GM18519 (cell line): ENCODE data around the gene RANBP3.
"Not testable (repeated sequence)": the region's sequence is repeated elsewhere in the genome, so short reads cannot be mapped to it uniquely, and the experiment has no call there.

Experiments used
- ATAC-seq: cut with Tn5 transposase; IDR thresholded peaks from one replicate; pipeline ENCODE4 v1.9.1; 2021; ENCODE audit warnings: mild to moderate bottlenecking, moderate library complexity; ENCODE audit not compliant: unreplicated experiment, low FRiP score

RANBP3 gene

DNA sequence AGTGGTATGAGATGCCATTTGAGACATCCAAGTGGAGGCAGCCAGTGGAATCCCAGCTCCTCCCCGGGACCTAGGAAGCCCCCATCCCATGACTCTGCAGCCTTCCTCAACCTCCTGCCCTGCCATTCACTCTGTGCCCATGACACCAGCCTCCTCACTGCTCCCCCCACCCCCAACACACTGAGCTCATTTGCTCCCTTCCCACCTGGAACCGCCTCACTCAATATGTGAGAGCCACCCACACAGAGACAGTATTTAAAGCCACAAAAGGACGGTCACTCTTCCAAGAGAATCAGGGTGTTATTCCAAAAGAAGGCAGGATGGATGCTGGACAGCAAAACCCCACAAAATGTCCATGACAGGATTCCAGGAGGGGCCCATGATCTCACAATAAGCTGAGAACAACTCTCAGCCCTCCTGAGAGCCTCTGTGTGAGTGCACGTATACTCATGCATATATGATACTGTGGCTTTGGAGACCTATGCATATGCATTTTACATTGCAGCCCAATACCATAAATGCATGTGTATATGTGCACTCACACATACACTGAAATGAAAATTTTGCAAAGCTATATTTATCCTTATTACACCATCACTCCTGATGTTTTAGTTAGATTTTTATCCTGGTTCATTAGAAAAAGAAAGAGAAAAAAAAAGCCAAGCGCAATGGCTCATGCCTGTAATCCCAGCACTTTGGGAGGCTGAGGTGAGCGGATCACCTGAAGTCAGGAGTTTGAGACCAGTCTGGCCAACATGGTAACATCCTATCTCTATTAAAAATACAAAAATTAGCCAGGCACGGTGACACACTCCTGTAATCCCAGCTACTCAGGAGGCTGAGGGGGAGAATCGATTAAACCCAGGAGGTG lies 10.8 kb upstream of the RANBP3 start:
- no peak for ATAC-seq

DNA sequence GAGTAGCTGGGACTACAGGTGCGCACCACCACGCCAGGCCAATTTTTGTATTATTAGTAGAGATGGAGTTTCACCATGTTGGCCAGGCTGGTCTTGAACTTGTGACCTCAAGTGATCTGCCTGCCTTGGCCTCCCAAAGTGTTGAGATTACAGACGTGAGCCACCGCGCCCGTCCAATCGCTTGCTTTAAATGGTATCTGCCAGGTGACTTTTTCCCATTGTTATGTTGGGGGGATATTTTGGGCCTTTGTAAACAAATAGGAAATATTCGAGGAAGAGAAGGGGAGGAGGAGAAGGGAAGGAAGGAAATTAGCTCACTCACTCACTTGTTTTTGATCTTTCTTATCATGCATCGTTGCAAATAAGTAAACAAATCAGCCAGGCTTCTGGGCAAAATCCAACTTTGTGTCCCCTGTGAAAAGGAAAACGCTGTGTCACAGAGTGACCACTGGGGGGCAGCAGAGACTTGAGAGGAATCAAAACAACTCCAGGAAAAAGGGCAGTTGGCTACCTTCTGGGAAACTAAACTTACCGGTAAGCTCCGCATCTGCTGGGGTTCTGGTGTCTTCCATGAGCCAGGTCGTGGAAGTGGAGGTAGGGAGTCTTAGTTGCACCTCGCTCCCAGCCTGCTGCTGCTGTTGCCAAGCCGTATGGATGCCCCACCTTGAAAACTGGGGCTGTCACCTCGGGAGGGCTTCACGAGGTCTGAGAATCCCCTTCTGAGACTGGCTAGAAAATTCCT lies 9.3 kb upstream of the RANBP3 start:
- ATAC-seq, result no peak

DNA sequence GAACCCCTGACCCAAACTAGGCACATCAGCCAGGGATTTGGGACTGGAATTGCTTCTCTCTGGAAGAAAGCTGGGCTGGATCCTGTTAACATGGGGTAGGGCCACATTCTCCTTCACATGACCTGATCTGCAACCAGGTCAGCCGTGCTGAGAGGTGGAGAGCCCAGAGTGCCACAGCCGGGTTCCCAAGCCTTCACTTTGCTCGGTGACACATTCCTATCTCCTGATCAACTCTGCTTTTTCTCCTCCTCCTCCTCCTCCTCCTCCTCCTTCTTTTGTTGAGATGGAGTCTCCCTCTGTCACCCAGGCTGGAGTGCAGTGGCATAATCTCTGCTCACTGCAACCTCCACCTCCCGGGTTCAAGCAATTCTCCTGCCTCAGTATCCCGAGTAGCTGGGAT lies 7.9 kb upstream of the RANBP3 start:
- not testable (repeated sequence) for ATAC-seq

DNA sequence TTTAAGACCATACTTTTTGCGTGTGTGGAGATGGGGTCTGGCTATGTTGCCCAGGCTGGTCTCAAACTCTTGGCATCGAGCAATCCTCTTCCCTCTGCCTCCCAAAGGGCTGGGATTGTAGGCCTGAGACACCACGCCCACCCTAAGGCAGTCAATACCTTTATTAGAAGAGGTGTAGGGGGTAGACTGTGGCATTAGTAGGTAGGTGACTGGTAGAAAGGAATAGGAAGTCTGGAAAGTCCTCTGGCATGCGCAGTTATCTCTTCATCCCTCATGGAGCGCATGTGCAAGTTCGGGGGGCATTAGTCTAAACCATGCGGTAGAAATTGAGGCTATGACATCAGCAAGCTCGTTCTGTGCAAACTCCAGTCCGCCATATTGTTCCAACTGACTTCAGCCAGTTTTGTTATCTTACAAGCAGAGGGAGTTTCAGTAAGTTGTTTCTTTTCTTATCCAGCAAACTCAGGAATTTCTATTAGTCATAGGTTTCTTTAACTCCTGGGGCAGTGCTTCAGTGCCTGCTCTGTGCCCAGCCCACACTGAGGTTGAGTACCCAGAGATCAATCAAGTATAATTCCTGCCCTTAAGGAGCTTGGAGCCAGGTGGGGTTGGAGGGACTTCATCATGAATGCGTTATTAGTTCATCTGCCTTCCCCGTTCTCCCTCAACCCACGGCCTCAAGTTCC lies 7.3 kb upstream of the RANBP3 start:
- ATAC-seq, result no peak

DNA sequence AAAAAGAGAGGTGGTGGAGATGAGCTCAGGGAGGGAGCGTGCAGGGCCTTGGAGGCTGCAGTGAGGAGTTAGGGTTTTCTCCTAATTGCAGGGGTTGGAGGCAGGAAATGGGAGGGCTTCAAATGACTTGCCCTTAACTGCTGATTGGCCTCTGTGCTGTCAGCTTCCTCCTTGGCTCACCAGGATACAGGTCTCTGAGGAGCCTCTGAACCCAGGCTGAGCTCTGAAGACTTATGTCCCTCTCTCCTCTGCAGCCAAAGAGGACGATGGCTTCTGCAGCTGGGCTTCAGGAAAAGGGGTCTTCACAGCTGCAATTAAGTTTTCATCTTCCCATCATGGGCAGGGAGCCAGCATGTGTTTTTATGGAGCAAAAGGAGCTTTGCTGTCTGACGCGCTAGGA lies 6.7 kb upstream of the RANBP3 start:
- ATAC-seq, result no peak

DNA sequence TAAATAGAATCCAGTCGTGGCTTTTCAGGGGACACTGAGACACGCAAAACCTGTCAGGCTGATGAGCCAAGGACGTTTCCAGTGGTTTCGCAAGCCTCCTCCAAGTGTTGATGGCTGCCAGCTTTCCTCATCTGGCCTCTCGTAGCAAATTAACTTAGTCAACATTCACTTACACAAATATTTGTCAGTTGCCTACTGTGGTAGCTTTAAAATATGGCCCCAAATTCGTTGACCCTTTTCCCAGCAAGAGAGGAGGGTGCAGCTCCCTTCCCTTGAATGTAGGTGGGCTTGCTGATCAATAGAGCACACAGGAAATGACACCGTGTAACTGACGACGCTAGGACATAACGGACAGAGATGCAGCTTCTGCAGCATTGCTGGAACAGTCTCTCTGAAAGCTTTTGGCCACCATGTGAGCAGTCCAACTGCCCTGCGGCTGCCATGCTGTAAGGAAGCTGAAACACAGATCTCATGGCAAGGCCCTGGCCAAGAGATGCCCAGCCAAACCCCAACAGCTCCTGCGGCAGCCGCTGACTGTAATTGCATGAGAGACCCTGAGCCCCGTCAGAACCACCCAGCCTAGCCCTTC lies 5.5 kb upstream of the RANBP3 start:
- ATAC-seq, result no peak

DNA sequence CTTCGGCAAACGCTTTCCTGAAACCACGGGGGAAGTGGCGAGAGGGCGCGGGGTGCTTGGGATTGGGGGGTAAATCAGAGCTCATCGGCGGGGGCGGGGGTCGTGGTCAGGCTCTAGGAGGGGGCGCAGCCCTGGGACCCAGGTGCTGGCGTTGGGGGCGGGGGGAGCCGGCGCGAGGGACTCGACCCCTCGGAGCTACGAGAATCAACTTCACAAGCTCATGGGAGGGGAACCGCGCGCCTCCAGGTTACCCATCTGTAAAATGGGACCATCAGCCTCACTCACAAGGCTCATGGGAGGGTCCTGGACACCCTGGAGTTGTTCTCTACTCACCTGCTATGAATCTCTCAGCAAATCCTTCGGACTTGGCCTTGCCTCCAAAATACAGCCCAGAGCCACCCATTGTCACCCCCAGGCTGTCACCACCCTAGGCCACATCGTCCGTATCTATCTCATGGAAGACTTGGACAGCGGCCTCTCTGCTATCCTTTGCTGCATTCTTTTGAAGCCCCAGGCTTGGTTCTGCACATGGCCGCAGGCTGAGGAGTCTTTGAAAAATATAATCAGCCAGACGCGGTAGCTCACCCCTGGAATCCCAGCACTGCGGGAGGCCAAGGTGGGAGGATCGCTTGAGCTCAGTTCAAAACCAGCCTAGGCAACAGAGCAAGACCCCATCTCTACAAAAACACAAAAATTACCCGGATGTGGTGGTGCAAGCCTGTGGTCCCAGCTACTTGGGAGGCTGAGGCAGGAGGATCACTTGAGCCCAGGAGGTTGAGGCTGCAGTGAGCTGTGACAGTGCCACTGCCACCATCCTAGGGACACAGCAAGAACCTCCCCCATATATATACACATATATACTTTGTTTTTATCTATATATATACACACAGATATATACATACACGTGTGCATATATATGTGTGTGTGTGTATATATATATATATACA lies 939 bp upstream of the RANBP3 start:
- no peak for ATAC-seq

DNA sequence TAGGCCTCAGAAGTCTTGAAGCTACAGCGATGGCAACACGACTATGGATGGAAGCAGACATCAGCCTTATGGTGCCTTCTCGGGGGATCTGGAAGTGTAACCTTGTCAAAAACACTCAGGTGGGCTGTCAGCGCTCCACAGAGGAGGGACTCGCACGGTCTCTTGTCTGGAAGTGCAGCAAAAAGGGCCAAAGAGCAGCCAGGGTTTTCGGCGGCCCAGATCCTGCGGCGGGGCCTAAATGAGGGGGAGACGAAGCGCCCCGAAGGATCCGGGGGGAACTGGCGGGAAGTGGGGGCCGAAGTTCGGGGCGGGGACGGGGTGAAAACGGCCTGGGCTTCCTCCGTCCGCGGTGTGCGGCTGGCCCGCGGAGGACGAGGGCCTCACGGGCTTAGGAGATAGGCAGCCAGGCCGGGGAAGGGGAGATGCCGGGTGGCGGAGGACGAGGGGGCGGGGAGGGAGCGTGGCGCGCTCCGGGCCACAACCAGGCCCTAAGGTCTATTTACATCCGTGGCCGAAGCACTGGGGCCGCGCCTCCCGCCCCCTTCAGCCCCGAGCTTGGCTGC lies 637 bp downstream of the RANBP3 start:
- ATAC-seq, result no peak

DNA sequence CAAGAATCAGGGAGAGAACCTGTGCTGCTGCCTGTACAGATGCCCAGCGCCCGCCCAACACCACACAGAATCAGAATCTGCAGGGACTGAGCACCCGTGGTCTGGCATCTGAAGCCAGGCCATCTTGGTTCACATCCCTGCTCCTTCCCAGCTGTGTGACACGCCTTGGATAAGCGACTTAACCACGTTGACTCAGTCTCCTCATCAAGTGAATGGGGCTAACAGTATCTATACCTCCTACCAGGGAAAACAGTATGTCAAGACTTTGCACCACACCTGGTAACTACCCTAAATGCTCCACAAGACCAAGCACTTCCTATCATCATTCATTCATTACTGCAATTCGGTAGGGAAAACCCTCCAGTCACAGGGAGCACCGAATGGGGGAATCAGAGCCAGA lies 1.2 kb downstream of the RANBP3 start:
- no peak for ATAC-seq

DNA sequence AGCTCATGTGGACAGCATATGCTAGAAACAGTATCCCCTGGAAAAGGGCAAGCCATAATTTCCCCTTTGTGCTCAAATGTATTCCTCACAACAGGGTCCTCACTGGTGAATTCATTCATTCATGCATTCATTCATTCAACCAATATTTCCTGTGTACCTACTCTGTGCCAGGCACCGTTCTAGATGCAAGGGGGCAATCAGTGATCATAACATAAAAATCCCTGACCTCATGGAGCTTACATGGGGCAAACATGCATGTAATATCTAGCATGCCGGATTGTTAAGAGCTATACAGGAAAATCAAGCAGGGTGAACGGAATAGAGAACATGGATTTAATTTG lies 2.6 kb downstream of the RANBP3 start:
- ATAC-seq, result no peak

DNA sequence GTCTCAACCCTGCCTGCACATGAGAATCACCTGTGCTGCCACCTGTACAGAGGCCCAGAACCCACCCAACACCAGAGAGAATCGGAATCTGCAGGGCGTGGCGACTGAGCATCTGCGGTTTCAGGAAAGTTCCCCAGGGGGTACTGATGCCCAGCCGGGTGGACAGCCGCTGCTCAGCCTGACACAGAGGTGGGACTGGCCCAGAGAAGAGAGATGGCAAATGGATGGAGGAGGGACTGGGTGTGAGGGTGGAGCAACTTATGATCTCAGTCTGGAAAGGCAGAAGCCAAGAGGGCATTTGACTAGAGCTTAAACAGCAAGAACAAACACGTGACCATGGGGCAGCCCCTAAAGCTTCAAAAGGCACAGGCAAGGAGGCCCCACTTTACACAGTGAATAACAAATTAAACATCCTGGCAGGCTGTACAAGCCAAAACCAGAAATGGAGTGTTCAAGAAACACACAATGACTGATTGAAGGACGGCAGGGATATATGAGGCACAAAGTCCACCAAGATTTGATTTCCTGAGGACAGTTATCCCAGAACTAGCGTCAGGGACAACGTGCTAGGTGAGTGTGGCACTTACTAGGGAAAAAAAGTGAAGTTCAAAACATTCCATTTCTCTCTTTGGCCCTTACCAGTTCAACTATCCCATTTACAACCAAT lies 3.1 kb downstream of the RANBP3 start:
- no peak for ATAC-seq

DNA sequence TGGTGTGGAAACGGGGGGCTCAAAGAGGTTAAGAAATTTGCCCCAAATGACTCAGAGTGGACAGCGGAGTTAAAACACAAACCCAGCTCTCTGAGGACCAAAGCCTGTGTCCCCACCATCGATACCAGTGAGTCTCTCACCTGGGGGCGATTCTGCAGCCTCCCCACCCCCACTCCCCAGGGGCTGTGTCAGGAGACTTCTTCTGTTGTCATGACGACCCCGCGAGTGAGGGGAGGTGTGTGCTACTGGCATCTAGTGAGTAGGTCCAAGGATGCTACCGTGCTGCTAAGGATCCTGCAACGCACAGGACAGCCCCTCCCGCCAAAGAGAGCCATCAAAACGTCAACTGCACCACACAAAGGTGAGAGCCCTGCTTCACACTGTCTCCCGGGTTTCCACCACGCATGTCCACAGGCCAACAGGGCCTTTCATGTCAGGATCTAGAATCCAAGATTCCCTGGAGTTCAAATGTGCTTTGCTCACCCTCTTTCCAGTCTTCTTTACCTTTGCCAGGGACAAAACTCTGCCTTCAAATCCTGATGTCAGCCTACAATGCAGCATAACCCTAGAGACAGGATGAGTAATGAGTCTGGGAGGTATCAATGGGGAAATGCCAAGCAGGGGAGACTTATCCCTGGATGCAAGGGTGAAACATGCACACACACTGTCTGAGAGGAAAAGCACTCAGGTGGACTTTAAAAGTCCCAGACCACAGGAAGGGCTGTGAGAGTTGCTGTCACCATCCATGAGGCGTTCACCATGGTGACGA lies 3.9 kb downstream of the RANBP3 start:
- no peak for ATAC-seq

DNA sequence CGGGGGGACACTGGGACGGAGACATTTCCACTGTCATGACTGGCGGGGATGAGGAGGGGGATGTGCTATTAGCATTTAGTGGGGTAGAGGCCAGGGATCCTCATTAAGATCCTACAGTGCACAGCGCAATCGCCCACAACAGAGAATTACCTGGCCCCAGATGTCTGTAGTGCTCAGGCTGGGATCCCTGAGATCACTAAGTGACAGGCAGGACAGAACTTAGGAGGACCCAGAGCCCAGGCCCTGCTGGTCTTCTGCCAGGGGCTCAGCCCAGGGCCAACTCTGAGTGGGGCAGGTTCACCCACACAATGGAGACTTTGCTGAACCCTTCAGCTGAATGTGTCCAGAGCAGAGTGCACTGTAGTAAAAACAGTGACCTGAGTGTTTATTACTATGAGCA lies 4.6 kb downstream of the RANBP3 start:
- ATAC-seq, result no peak

DNA sequence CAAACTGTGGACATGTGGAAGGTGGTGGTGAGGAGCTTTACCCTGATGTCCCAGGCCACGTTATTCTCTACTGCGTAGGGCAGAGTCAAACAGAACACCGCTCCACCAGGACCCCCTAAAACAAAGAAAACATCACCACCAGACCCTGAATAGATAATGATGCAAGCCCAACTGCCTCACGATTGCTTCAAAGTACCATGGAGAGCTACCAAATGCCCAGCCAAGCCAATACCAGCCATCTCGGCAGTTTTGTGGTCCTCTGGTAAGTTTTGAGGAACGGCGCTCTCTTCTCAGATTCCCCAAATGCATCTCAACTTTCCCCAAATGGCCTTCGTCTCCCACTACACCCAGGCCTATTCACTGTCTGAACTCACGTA lies 5.6 kb downstream of the RANBP3 start:
- no peak for ATAC-seq

DNA sequence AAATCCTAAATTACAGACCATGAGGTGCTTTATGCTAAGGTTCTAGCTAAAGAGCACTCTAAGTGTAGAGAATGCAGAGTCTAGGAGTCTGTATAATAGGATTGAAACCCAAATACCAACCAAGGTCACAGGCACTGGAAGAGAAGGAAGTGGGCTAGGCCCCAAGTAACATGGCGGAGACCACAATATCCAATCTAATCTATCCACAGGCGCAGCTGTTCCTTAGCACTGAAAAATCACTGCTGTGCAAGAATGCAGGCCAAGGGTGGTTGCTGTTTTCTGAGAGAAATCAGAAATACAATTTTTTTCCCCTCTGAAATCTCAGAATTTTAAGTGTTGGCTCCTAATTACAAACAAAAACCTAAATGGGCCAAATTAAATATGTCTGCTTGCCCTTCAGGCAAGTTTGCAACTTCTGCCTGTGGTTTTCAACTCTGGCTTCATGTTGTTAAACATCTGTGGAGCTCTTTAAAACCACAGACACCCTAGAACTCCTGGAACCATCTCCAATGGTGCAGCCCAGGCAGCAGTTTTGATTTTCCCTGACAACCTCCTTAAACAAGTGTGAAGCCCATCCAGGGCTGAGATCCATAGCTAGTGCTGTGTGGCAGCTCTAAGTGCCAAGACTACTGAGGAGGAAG lies 6.1 kb downstream of the RANBP3 start:
- no peak for ATAC-seq

DNA sequence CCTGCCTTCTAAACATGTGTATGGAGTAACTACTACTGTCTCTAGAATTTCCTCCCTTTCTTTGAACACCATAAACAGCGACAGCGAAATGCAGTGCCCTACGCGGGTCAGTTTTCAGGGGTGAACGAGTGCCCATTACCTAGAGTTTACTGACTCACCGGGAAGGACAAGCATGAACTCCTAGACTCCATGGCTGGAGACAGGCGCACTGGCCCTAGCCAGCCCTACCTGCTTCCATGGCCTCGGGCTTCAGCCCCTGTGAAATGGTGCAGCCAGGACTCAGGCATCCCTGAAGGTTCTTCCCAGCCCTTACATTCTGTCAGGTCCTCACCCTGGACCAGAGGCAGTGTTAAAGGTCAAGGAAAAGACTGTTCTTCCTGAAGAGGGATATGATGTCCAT lies 8.5 kb downstream of the RANBP3 start:
- no peak for ATAC-seq

DNA sequence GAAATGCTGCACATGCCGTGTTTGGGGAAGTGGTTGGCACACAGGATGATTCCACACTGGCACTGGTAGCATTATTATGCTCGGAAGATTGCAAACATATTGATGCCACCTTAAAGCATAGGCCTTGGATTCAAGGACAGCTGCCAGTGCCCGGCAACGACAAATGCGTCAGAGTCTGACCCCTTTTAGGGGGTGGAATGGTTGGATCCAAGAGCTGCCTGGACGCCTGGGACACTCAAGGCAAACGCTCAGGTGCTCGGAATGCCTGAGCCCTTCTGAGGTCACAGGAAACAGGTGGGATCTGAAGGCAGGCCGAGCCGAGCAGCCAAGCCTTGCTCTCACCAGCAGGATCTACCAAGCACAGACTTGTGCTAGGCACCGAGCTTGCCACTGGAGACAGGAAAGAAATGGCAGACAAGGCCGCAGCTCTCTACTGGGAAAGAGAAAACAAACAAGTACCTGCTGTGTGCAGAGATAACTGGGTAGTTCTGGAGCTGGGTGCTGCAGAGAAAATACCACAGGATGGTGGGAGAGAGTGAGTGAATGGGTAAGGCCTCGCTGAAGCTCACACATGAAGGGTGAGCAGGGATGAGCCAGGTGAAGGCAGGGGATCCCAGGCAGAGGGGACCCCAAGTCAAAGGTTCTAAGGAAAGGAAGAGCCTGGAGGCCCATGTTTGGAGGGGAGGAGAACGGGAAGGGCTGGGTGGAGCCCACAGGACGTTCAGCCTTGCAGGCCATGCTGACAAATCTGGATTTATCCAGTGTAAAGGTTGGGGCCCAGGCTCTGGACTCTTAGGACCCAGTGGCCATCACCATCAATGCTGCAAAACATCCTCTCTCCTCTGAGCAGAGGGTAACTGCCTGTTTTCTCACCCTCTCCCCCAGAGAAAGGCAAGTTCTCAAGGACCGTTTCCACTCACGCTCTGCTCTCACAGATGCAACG lies 9.2 kb downstream of the RANBP3 start:
- no peak for ATAC-seq
